22Rv1 (cell line): ENCODE results near the gene FBXL15.
"Not testable (repeated sequence)": the region's sequence is repeated elsewhere in the genome, so short reads cannot be mapped to it uniquely, and the experiment has no call there.

Experiments
- ZFX ChIP-seq: fragments of 450-650 bp; IDR thresholded peaks from 2 replicates; pipeline ENCODE4 v1.6.1; 2017; ENCODE audit warnings: antibody characterized with exemption, borderline replicate concordance
- TF ChIP-seq, protein P1 (sequence below): fragments of 450-650 bp; IDR thresholded peaks from 2 replicates; pipeline ENCODE4 v1.5.1; 2017; ENCODE audit warnings: mild to moderate bottlenecking

DNA sequence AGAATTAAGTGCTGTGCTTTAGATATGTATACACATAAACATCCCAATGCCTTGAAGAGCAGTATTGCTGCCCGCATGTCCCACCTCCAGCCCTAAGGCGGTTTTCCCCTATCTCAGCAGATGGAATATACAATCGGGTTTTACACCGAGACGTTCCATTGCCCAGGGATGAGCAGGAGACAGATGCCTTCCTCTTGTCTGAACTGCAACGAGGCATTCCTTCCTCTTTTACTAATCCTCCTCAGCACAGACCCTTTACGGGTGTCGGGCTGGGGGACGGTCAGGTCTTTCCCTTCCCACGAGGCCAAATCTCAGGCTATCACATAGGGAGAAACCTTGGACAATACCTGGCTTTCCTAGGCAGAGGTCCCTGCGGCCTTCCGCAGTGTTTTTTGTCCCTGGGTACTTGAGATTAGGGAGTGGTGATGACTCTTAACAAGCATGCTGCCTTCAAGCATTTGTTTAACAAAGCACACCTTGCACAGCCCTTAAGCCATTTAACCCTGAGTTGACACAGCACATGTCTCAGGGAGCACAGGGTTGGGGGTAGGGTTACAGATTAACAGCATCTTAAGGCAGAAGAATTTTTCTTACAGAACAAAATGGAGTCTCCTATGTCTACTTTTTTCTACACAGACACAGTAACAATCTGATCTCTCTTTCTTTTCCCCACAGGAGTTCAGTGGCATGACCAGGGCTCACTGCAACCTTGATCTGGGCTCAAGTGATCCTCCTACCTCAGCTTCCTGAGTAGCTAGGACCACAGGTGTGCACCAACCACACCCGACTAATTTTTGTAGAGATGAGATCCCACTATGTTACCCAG, 34.2 kb downstream of the FBXL15 start:
- TF ChIP-seq, protein P1, sequence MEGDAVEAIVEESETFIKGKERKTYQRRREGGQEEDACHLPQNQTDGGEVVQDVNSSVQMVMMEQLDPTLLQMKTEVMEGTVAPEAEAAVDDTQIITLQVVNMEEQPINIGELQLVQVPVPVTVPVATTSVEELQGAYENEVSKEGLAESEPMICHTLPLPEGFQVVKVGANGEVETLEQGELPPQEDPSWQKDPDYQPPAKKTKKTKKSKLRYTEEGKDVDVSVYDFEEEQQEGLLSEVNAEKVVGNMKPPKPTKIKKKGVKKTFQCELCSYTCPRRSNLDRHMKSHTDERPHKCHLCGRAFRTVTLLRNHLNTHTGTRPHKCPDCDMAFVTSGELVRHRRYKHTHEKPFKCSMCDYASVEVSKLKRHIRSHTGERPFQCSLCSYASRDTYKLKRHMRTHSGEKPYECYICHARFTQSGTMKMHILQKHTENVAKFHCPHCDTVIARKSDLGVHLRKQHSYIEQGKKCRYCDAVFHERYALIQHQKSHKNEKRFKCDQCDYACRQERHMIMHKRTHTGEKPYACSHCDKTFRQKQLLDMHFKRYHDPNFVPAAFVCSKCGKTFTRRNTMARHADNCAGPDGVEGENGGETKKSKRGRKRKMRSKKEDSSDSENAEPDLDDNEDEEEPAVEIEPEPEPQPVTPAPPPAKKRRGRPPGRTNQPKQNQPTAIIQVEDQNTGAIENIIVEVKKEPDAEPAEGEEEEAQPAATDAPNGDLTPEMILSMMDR, result not testable (repeated sequence)
- not testable (repeated sequence) for TF ChIP-seq ZFX
